ENCODE measurements around the gene CACNA1D.

The CACNA1D gene

DNA sequence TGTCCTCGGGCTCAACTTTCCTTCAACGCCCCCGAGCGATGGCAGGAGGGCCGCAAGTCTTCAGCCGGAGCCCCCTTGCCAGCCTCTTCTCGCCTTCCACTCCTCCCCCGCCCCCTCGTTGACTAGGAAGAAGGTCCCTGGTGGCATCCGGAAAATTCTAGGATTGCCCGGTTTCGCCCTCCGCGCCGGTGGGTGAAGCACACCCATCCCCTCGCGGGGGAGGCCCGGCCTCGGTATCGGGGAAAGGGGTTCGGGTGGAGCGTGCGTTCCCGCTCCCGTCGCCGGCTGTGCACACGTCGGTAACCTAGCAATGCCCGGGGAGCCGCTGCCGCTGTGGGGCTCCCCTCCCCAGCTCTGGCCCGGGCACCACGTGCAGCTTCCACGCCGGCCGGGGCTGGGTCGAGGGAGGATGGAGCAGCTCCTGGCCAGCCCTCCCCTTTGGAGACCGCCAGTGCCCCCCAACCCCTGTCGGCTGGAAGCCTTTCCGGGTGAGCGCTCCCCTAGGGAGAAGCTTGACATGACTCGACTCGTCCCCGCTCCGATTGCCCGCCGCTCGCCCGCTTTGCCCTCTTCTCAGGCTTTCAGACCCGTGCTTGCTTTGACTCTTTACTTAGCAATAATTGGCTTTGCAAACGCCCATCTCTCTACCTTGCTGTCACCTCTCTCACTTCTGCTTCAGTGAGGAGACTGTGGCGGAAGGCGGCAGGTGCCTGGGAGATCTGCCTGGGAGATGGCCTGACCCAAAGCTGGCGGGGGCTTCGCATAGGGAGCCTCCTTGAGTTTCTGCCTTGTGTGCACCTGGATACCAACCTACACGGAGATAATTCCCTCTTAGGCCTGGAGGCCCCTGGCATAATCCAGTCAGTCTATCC, 1.3 kb downstream of the CACNA1D start:
- DNase-seq: peak; percentile 62

DNA sequence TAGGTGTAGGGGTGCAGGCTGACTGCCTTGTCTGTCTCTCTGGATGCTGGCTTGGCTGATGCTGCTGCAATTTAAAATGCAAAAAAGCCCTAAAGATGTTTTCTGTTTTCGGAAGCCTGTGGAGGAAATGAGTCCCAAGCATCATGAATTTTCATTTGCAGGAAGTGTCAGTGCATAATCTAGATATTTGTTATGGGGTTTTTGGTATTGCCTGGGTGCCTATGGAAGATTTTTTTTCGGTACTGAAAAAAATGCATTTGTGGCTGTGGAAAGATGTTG, 1.9 kb downstream of the CACNA1D start:
- DNase-seq: no peak

DNA sequence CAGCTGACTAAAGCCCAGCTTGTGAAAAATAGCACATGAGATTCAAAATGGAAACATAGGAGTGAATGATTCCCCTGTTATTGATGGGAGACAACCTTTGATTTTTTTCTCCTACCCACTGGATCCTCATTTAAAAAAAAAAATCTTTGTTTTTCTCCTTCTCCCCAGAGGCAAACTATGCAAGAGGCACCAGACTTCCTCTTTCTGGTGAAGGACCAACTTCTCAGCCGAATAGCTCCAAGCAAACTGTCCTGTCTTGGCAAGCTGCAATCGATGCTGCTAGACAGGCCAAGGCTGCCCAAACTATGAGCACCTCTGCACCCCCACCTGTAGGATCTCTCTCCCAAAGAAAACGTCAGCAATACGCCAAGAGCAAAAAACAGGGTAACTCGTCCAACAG, 2.6 kb downstream of the CACNA1D start:
- no peak for DNase-seq

DNA sequence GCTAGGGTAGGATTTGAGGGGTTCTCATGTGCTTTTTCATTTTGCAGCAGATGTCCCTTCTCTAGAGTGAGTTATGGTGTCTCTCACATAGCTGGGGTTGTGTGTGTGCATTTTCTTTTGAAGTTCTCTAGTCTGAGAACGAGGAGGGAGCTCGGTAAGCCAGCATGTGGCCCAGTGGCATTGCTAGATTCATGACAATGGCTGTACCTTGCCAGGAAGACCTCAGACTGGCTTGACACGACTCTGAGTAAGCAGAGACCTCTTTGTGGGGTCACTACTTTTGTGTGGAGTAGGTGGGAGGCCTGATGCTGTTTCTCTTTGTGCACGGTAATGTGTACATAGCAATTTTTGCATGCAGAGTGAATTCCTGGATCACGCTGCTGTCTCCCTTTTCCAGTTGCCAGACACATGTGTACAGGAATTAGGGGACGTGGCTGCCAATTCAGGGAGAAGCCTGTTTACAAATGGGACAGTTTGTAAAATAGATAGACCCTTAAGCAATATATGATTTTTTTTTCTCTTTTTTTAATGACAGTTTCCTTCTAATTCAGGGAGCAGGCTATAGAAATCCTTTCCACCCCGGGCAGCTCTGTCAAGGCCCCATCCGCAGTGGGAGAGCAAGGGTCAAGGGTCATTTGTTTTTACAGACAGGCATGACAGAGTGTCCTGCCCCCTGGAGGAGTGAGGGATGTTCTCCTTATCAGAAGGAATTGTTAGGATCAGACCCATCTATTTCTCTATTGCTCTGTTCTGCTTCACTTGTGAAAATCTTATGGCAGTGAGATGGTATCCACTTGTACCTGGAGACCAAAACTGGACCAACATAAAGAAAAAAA, 4.6 kb downstream of the CACNA1D start:
- DNase-seq: no peak

DNA sequence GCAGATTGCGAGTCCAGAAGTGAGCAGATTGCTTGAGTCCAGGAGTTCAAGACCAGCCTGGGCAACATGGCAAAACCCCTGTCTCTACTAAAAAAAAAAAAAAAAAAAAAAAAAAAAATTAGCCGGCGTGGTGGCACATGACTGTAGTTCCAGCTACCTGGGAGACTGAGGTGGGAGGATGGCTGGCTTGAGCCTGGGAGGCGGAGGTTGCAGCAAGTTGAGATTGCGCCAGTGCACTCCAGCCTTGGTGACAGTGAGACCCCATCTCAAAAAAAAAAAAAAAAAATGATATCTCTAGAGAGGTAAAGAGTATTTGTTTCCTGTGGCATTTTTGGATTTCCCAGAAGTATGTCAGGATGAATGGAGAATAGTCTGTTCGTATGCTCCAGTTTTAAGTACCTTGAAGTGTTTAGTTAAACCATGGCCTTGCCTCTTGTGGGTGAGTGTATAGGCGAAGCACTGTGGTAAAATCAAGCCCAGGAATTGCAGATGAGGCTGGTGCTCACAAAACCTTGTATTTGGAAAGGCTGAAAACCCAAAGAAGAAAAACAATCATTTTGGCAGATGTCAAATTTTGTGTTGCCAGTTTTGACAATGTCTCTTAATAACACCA, 5.9 kb downstream of the CACNA1D start:
- no peak for DNase-seq

DNA sequence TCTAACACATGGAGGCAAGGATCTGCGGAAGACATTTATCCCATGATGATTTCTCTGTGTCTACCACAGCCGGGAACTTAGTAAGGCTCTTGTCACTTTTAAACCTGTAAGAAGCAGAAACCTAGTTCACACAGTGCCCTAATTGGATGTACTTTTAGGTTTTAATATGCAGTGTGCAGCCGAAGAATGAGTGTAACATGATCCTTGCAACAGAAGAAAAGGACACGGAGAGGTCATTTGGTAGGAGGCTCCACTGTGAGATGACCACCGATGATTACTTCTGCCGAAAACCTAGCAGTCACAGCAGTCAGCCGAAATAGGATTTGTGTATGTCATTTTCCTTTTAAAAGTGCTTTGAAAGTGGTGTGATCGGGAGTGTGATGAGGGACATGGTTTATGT, 6.8 kb downstream of the CACNA1D start:
- no peak for DNase-seq

DNA sequence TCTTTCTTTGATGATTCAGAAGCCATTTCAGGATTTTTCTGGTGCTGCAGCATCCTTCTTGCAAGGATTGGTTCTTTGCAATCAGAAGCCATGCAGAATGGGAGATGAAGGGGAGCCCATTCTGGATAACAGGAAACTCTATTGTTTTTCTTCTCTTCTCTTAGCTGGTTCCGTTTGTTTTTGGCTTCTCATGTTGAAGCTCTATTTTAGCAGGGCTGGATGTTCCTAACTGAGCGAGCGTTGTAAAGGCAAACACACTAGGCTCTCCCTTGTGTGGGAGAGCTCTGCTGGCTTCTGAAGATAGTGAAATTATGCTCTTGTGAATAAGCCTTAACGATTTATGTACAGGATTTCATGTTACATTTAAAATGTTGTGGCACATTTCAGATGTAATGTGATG, 8.3 kb downstream of the CACNA1D start:
- no peak for DNase-seq

DNA sequence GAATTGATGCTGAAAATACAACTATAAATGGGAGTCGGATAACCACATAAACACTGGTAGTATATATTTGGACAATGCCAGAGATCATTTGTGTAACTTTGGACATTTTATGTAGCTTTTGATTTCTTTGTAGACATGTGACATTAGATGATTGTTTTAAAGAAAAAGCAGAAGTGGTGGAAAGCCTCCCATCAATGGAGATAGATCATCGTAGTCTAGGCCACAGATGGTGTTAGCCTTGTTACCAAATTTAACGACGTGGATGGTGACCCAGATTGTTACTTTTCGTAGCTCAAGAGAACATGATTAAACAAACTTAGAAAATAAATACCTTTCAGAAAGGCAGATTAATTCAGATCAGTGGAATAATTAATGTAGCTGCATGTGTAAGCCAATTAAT, 8.8 kb downstream of the CACNA1D start:
- no peak for DNase-seq

DNA sequence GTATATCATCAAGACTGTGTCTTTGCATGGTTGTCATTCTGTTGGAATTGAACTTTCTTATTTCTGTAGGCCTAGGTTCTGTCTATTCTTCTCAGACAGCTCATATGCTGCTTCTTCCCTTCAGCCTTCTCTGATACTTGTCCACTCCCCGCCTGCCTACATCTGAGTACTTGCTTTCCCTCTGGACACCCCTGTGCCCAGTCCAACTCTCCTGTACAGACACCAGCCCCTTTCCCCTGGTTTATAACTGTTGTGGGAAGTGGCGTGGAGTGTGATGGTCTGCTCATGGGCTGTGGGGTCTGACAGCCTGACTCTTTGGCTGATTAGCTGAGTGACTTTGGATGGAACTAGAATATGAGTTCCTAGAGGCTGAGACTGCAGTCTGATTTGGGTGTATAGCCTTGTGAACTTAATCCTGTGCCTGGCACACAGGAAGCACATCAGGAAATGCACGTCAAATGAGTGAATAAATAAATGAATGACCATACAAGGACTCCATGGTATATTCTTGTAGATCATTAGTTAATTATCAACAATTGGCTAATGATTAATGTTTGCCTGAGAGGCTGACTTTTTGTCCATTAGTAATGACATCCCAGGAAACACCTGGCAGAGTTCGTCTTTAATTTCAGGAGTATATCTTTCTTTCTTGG, 11.8 kb downstream of the CACNA1D start:
- DNase-seq: no peak

DNA sequence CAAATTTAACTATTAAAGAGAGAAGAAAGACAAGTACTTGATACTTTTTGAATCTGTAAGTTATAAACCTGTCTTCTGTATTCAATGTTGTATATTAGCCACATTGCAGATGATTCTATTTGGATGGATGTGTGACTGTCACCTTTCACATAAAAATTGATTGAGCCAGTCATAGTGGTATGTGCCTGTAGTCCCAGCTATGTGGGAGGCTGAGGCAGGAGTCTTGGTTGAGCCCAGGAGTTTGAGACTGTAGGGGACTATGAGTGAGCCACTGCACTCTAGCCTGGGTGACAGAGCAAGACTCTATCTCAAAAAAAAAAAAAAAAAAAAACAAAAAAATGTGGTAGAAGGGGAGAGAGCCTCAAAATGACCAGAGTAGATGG, 12.3 kb downstream of the CACNA1D start:
- no peak for DNase-seq

DNA sequence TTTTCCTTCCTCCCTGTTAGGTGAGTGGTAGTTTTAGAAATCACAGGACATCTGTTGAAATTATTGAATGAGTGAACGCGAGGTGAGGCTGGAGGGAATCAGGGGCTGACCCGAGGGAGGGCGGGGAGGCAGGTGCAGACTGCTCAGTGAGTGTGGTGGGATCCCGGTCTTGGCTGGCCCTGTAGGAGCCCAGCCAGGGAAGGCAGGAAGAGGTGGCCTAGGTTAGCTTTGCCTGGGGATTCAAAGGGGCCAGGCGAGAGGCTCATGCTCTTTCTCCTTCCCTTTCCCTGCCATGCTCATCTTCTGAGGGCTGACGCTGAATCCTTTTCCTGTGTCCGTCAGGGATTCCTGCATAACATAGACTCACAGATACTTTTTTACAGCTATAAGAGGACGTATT, 15.1 kb downstream of the CACNA1D start:
- DNase-seq: no peak

DNA sequence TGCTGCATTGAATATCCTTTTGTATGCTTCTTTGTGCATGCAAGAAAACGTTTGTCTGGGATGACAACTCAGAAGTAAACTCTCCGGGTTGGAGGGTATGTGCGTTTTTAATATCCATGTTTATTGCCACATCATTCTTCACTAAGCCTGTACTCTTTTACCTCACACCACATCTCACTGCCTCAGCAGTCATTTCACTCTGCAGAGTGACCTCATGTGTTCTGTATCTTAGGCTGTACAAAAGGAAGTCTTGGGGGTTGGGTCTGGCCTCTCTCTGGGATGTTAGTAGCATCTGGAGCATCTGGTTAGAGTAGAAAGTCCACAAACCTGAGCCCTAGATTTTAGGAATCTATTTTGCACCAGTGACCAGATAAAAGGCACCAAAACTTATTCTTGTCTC, 16.1 kb downstream of the CACNA1D start:
- DNase-seq: no peak

DNA sequence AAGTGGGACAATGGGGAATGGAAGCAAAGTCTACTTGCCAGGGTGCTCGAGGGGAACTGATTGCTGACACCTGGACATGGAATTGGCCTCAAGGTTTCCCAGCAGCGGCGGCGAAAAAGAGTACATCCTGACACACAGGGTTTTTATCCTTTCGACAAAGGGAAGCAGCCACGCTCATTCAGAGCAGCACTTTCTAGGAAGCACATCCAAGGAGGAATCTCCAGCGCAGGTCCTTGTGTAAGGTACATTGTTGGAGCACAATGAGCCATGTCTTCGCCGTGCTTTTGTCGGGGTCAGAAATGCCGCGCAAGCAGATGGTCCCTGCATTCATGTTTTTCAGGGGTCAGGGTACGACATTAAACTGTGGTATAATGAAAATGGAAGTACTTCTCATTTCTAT, 16.8 kb downstream of the CACNA1D start:
- no peak for DNase-seq

DNA sequence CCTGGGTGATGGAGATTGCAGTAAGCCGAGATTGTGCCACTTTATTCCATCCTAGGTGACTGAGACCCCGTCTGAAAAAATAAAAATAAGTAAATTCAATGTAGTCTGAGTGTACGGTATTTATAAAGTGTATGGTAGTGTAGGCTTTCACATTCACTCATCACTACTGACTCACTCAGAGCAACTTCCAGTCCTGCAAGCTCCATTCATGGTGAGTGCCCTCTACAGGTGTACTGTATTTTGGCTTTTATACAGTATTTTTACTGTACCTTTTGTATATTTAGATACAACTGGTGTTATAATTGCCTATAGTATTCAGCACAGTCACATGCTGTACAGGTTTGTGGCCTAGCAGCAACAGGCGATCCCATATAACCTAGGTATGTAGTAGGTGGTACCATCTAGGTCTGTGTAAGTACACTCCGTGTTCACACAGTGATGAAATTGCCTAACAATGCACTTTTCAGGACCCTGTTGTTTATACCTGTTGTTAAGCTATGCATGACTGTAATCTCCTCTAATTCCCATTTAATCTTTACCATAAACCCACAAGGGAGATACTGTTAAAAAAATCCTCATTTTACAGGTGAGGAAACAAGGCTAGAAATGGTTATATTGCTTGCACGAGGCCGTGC, 19.3 kb downstream of the CACNA1D start:
- DNase-seq: no peak

DNA sequence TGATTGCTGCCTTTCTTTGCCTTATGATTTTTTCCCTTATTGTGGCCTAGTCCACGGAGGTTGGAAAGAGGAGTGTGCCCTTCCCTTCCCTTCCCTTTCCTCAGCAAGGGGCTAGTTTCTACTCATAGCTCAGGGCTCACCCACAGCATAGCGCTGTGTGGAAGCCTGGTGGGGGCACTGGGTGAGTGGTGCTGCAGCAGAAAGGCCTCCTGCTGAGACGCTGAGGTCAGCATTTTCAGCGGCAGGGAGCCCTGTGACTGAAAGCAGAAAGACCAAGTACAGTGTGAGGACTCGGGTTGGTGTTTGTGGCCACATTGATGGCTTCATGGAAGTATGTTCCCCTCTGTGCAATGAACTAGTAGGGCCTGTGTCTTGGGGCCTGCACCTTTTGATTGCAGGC, 21.9 kb downstream of the CACNA1D start:
- no peak for DNase-seq

DNA sequence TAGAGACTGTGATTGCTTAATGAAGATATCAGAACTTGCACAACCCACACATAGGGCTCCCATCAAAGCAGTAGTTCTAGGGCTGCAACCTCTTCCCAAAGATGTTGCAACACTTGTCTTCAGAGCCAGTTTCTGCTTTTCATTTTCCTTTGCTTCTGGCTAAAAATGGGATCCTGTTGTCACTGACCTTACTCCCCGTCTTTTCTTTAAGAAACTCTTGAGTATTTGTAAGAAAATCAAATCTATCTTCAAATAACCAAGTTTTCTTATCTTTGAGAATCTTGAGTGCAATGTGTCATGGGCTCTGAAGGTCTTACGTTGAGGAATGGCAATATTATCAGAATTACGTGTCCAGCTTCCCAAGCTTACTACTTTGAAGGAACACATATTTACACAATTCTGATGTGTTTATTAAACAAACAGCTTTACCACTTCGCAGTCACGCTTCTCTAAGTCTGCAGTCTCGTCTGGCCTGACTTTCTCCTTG, 24.1 kb downstream of the CACNA1D start:
- DNase-seq: no peak

DNA sequence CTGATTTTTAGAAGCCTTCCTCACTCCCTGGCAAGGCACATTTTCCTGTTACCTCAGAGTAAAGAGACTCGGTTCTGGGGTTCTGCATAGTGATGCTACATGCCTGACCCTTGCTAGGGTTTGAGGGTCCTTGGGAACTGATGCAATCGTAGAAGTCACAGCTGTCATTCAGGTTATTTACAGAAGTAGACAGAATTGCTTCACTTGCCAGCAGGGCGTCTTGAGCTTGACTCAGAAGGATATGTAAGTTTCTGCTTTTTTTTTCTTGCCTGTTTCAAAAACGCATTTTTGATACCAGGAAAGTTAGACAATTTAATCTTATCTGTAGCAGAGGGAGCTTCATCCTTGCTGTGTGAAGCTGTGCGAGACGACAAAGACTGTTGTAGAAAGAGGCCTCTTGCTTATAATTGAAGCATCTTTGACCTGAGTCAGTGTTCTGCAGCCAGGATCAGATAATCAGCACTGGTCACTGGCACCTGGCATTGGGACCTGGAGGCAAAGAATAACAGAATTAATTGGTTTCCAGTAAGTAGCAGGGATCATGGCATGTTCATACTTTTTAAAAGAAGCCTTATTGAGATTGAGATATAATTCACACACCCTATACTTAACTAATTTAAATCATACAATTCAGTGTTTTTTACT, 24.8 kb downstream of the CACNA1D start:
- DNase-seq: no peak

DNA sequence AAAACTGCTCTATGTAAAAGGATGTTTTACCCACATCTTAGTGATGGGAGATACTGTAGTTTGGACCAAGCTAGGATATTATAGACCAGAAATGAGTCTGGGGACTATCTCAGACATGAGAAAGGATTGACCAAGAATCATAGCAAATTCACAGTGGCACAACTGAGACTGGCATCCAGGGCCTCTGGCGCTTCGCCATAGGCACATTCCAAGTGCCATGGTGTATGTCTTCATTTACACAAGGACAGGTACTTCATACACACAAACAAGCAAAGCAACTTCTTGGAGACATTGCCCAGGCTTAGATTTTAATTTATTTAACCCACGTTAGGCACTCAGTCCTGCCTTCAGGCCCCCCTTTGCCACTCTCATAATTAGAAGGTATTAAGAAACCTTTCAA, 28.9 kb downstream of the CACNA1D start:
- DNase-seq: no peak

DNA sequence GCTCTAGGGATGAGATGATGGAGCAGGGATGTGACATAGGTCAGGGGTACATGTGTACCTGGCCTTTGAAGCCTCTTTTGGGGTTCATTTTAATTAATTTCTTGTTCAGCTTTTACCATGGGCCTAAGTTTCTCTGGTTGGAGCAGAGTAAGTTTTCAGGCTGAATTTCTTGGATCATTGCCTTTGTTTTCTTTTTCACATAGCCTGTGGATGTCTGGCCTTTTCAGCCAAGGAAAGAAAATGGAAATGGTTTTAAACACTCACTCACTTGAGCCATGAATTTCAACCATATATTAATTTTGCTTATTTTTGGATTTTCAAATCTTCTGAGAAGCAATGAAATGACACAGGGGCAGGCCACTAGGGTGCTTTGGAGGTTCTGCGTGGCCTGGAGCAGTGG, 30.2 kb downstream of the CACNA1D start:
- no peak for DNase-seq

DNA sequence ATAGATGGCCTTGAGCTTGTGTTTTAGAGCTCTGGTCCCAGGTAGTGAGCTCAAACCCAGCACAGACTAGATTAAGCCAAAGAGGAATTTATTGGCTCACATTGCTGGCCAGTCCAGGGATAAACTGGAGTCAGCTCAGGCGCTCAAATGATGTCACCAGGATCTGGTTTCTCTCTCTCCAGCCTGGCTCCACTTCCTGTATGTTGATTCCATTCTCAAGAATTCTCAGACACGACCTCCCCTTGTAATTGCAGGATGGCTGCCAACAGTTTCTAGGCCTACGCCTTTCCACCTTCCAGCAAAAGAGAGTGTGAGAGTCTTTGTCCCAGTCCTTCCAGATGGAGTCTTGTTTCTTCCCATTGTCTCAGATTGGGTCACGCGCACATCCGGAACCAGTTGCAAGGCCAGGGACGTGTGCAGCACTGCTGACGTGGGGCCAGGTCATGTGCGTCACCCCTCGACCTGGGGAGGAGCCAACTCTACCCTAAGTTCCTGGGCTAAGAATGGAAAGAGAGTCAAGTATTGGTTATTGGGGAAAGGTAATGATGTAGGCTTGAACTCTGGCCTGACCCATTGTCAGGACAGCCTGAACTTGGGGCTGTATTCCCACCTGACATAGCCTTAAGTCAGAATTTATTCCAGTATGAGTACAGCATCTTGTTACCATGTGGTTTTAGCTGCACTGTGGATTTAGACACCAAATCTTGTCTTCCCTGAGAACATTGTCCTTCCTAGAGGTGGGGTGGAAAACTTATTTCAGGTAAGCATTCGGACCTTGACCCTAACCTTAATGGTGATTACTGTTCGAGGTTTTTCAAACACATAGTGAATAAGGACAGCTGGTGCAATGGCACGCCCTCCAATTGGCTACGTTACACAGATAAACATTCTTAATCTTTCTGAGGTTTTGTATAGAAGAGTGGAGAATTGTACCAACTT, 31.6 kb downstream of the CACNA1D start:
- DNase-seq: no peak

DNA sequence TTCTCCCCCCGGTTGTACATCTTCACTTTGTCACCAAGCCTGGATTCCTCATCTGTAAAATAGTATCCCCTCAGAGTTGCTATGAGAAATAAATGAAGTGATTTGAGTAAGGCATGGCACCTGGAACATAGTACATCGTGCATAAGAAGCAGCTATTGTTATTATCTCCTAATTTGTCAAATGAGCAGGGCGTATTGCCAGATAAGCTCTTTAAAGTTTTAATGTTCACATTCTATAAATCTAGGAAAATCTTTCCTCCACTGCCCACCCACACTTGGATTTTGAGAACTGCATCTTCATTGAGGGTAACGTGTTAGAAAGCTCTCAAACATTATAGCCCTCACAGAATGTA, 32.3 kb downstream of the CACNA1D start:
- no peak for DNase-seq

All from 8988T (cell line).